NCI-H128 (cell line): ENCODE results near the gene ATP1A2.

Experiments
- DNase-seq: peaks from one replicate; lab custom pipeline; 2025; ENCODE audit not compliant: unreplicated experiment; lab: John Stamatoyannopoulos, UW

The ATP1A2 gene

GRCh38 chr1:160139840-160140239 is 24.3 kb downstream of the ATP1A2 start:
- no peak for DNase-seq

GRCh38 chr1:160143695-160144094 is 28.1 kb downstream of the ATP1A2 start:
- no peak for DNase-seq

- no peak for DNase-seq
These were observed 29.4 kb downstream of the ATP1A2 start for GRCh38 chr1:160144921-160145320.

GRCh38 chr1:160146107-160146506 is 30.5 kb downstream of the ATP1A2 start:
- no peak for DNase-seq

- DNase-seq: no peak
These were observed 32.6 kb downstream of the ATP1A2 start for GRCh38 chr1:160148121-160148520.

- no peak for DNase-seq
These were observed 33.7 kb downstream of the ATP1A2 start for GRCh38 chr1:160149233-160149632.

- no peak for DNase-seq
These were observed 34.2 kb downstream of the ATP1A2 start for GRCh38 chr1:160149716-160150115.

GRCh38 chr1:160151303-160151702 is 35.7 kb downstream of the ATP1A2 start, which contains the start of gene ATP1A4:
ATP1A4 (plus strand) TSS chr1:160151603; CDS start chr1:160152041, 438 bp downstream.
- DNase-seq: no peak

- DNase-seq: no peak
These were observed 39.2 kb downstream of the ATP1A2 start for GRCh38 chr1:160154790-160155189.

- DNase-seq: no peak
These were observed 40.8 kb downstream of the ATP1A2 start for GRCh38 chr1:160156361-160156760.

GRCh38 chr1:160157174-160157573 is 41.6 kb downstream of the ATP1A2 start:
- no peak for DNase-seq

GRCh38 chr1:160158031-160158430 is 42.5 kb downstream of the ATP1A2 start:
- no peak for DNase-seq

GRCh38 chr1:160158534-160158933 is 43.0 kb downstream of the ATP1A2 start:
- DNase-seq: no peak

GRCh38 chr1:160159846-160160245 is 44.3 kb downstream of the ATP1A2 start:
- no peak for DNase-seq

GRCh38 chr1:160161965-160162705 is 46.6 kb downstream of the ATP1A2 start:
- DNase-seq: no peak

GRCh38 chr1:160162931-160163330 is 47.4 kb downstream of the ATP1A2 start:
- DNase-seq: no peak

GRCh38 chr1:160163615-160164014 is 48.1 kb downstream of the ATP1A2 start:
- no peak for DNase-seq

GRCh38 chr1:160164121-160164520 is 48.6 kb downstream of the ATP1A2 start:
- no peak for DNase-seq

GRCh38 chr1:160166166-160166868 is 50.8 kb downstream of the ATP1A2 start:
- DNase-seq: no peak

GRCh38 chr1:160167056-160167455 is 51.5 kb downstream of the ATP1A2 start:
- no peak for DNase-seq

- DNase-seq: no peak
These were observed 52.0 kb downstream of the ATP1A2 start for GRCh38 chr1:160167580-160167979.

- DNase-seq: no peak
These were observed 52.5 kb downstream of the ATP1A2 start for GRCh38 chr1:160168016-160168415.
